PC-3 (cell line): ENCODE measurements around the gene GSDMA. TPM values are rescaled to one million over a fixed set of nuclear protein-coding genes. Genes with fewer than 3 reads are reported as not detected.

Source experiments
- ATAC-seq: fragments of 200-7000 bp; cut with Tn5 transposase; 2 replicates; pipeline ENCODE4 v1.9.1; 2020; ENCODE audit warnings: mild to moderate bottlenecking, moderate library complexity
- BruUV-seq: library from RNA; stranded (reverse); fragments of 400-500 nt; replicated peaks from 2 replicates; lab custom pipeline; 2021; lab: Mats Ljungman, UMichigan
- CTCF ChIA-PET: fragments of 300-600 bp; sonication (Branson Sonifier 250); formaldehyde crosslinking; loops from one replicate; lab custom pipeline; 2022; ENCODE audit warnings: antibody characterized with exemption; lab: Charles Lee
- POLR2A ChIA-PET: fragments of 300-600 bp; sonication (Branson Sonifier 250); formaldehyde crosslinking; loops from one replicate; lab custom pipeline; 2022; ENCODE audit warnings: antibody characterized with exemption; ENCODE audit not compliant: unreplicated experiment; lab: Charles Lee
- DNase-seq: peaks from one replicate; pipeline ENCODE4 v3.0.0-alpha.2; 2015
- H2AFZ ChIP-seq: fragments of 300-600 bp; sonication (generic); 2 replicates; pipeline ENCODE4 v1.6.0; 2016; ENCODE audit warnings: antibody characterized with exemption, low read length
- H3F3A ChIP-seq: fragments of 300-600 bp; sonication (generic); one replicate; pipeline ENCODE4 v1.6.0; 2017; ENCODE audit warnings: antibody characterized with exemption, low read length, control low read depth, mild to moderate bottlenecking; ENCODE audit not compliant: unreplicated experiment
- H3K27ac ChIP-seq: fragments of 300-600 bp; sonication (generic); 2 replicates; pipeline ENCODE4 v1.5.1; 2016; ENCODE audit warnings: mild to moderate bottlenecking, low read length
- H3K27me3 ChIP-seq: fragments of 300-600 bp; sonication (generic); 2 replicates; pipeline ENCODE4 v1.6.1; 2016; ENCODE audit warnings: low read length, mixed read lengths
- H3K36me3 ChIP-seq: fragments of 300-600 bp; sonication (generic); 2 replicates; pipeline ENCODE4 v1.6.1; 2016; ENCODE audit warnings: low read depth, mixed run types, low read length, mixed read lengths
- H3K4me1 ChIP-seq: fragments of 300-600 bp; sonication (generic); 2 replicates; pipeline ENCODE4 v1.5.1; 2016; ENCODE audit warnings: low read length; ENCODE audit not compliant: insufficient read depth
- H3K4me2 ChIP-seq: fragments of 300-600 bp; sonication (generic); 2 replicates; pipeline ENCODE4 v1.6.0; 2016; ENCODE audit warnings: low read length
- H3K4me3 ChIP-seq: fragments of 300-600 bp; sonication (generic); 2 replicates; pipeline ENCODE4 v1.5.1; 2016; ENCODE audit warnings: mild to moderate bottlenecking, low read length, mixed read lengths
- H3K79me2 ChIP-seq: fragments of 300-600 bp; sonication (generic); 2 replicates; pipeline ENCODE4 v1.6.1; 2017; ENCODE audit warnings: low read length, mixed read lengths
- H3K9ac ChIP-seq: fragments of 300-600 bp; sonication (generic); 2 replicates; pipeline ENCODE4 v1.6.0; 2016; ENCODE audit warnings: mild to moderate bottlenecking, low read length
- H3K9me2 ChIP-seq: fragments of 300-600 bp; sonication (generic); replicated peaks from 2 replicates; pipeline ENCODE4 v1.6.1; 2016; ENCODE audit warnings: mixed run types, low read length, mixed read lengths
- H3K9me3 ChIP-seq: fragments of 300-600 bp; sonication (generic); 2 replicates; pipeline ENCODE4 v1.6.1; 2016; ENCODE audit warnings: low read length, mixed read lengths
- H4K20me1 ChIP-seq: fragments of 300-600 bp; sonication (generic); 2 replicates; pipeline ENCODE4 v1.6.1; 2016; ENCODE audit warnings: low read length, mixed read lengths
- CTCF ChIP-seq: fragments of 300-600 bp; sonication (generic); conservative IDR thresholded peaks from 2 replicates; pipeline ENCODE4 v1.5.1; 2017; ENCODE audit warnings: antibody characterized with exemption, low read depth, mild to moderate bottlenecking, low read length
- EZH2 ChIP-seq: fragments of 300-600 bp; sonication (generic); IDR thresholded peaks from one replicate; pipeline ENCODE4 v1.6.1; 2017; ENCODE audit warnings: antibody characterized with exemption, mild to moderate bottlenecking, low read length; ENCODE audit not compliant: unreplicated experiment
- EZH2phosphoT487 ChIP-seq: fragments of 300-600 bp; sonication (generic); IDR thresholded peaks from 2 replicates; pipeline ENCODE4 v1.6.1; 2018; ENCODE audit warnings: mild to moderate bottlenecking, antibody characterized with exemption, low read length, borderline replicate concordance
- intact Hi-C: fragments of 100-400 bp; cut with micrococcal nuclease; formaldehyde crosslinking; loops from 2 replicates; pipeline ENCODE4 v1.9.0; 2023
- total RNA-seq: library from RNA; depleted of rRNA; stranded (reverse); fragments of >200 nt; gene quantifications from 2 replicates; pipeline ENCODE4 v1.2.3, GENCODE V29; 2014

GSDMA gene
- total RNA-seq, 1 experiment from 2014 or later: not detected

- Histone ChIP-seq H3K4me2 (no peak overlapping the region), H4K20me1 (no peaks in the 10 kb centered on the region), H3K4me1 (no peaks in the 10 kb centered on the region), H3K27me3 (no peaks in the 10 kb centered on the region), H3K79me2 (no peaks in the 10 kb centered on the region), H3K36me3 (no peaks in the 10 kb centered on the region), H3K4me3 (no peak overlapping the region), H3F3A (no peaks in the 10 kb centered on the region), H3K9ac (no peak overlapping the region), H2AFZ (no peak overlapping the region), H3K9me3 (no peaks in the 10 kb centered on the region), H3K9me2 (no peaks in the 10 kb centered on the region), H3K27ac (no peak overlapping the region)
- ATAC-seq (no peak), DNase-seq (no peak)
- ChIA-PET CTCF (no interaction called here), POLR2A (no interaction called here)
- TF ChIP-seq EZH2 (no peak), CTCF (no peak), EZH2phosphoT487 (no peak)
- intact Hi-C loops: no loop called here
- BruUV-seq: no TSS peak
Measured at GRCh38 chr17:39965017-39965699, 2.4 kb downstream of the GSDMA start.

GRCh38 chr17:39966771-39967170 lies 4.0 kb downstream of the GSDMA start:
- TF ChIP-seq EZH2phosphoT487 (no peak), CTCF (no peak), EZH2 (no peak)
- DNase-seq (no peak), ATAC-seq (no peak)
- Histone ChIP-seq H3K27me3 (no peaks in the 10 kb centered on the region), H3F3A (no peaks in the 10 kb centered on the region), H2AFZ (no peak overlapping the region), H3K9me3 (no peaks in the 10 kb centered on the region), H3K4me3 (no peak overlapping the region), H3K27ac (no peak overlapping the region), H3K79me2 (no peaks in the 10 kb centered on the region), H3K9ac (no peak overlapping the region), H3K9me2 (no peaks in the 10 kb centered on the region), H3K4me1 (no peaks in the 10 kb centered on the region), H4K20me1 (no peaks in the 10 kb centered on the region), H3K4me2 (no peak overlapping the region), H3K36me3 (no peaks in the 10 kb centered on the region)
- POLR2A ChIA-PET: no interaction called here
- CTCF ChIA-PET: no interaction called here
- intact Hi-C loops: no loop called here
- BruUV-seq: no TSS peak

DNA sequence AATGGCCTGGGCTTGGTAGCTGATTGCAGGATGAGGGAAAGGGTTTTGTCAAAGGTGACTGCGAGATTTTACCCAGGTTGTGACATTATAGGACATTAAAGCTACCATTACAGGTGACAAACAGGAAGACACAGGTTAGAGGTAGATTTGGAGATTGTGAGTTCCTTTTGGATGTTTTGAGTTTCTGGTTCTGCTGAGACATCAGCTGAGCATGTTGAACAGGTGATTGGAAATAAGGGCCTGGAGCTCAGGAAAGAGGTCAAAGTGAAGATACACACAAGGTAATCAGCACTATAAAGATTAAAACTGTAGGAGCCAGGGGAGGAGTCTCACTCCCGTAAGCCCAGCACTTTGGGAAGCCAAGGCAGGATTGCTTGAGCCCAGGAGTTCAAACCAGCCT lies 6.0 kb downstream of the GSDMA start:
- Histone ChIP-seq H3K4me3 (no peak overlapping the region), H3K27ac (no peak overlapping the region), H3K9me2 (no peaks in the 10 kb centered on the region), H3K4me1 (no peaks in the 10 kb centered on the region), H4K20me1 (no peaks in the 10 kb centered on the region), H3K9ac (no peak overlapping the region), H3K9me3 (no peaks in the 10 kb centered on the region), H3F3A (no peaks in the 10 kb centered on the region), H2AFZ (no peak overlapping the region), H3K27me3 (no peaks in the 10 kb centered on the region), H3K79me2 (no peaks in the 10 kb centered on the region), H3K36me3 (no peaks in the 10 kb centered on the region), H3K4me2 (no peak overlapping the region)
- TF ChIP-seq EZH2phosphoT487 (no peak), EZH2 (no peak), CTCF (no peak)
- CTCF ChIA-PET: no interaction called here
- intact Hi-C loops: no loop called here
- POLR2A ChIA-PET: no interaction called here
- ATAC-seq (no peak), DNase-seq (no peak)
- no TSS peak for BruUV-seq
